ENCODE measurements around the gene IQSEC3.
A peak's percentile ranks its signal among the peaks of the same experiment; 100 is the strongest.
"Not testable (repeated sequence)": the region's sequence is repeated elsewhere in the genome, so short reads cannot be mapped to it uniquely, and the experiment has no call there.

IQSEC3 gene

GRCh38 chr12:206746-207440, 140.3 kb downstream of the IQSEC3 start:
- peak in 3 of 10 donors; percentile 46 to 69 (median 57) for DNase-seq
- intact Hi-C loops (cut with DNase I): no loop called here

GRCh38 chr12:207804-208203, 141.2 kb downstream of the IQSEC3 start:
- DNase-seq: peak in 3 of 10 donors; percentile 36 to 58 (median 52)
- intact Hi-C loops (cut with DNase I): no loop called here

- DNase-seq: peak in 2 of 10 donors; percentile 21 to 30
- intact Hi-C loops (cut with DNase I): no loop called here
Observed at GRCh38 chr12:208813-209212, 142.2 kb downstream of the IQSEC3 start.

- intact Hi-C loops (cut with DNase I): no loop called here
- peak in 2 of 10 donors; percentile 25 to 35 for DNase-seq
Observed at GRCh38 chr12:209246-209645, 142.7 kb downstream of the IQSEC3 start.

- DNase-seq: peak in 3 of 10 donors; percentile 3 to 63 (median 52)
- intact Hi-C loops (cut with DNase I): no loop called here
Observed at GRCh38 chr12:209851-210250, 143.3 kb downstream of the IQSEC3 start.

GRCh38 chr12:210277-211141, 143.9 kb downstream of the IQSEC3 start:
- intact Hi-C loops (cut with DNase I): no loop called here

GRCh38 chr12:211142-211465, 144.5 kb downstream of the IQSEC3 start:
- DNase-seq: peak in 1 of 10 donors; percentile 8
- intact Hi-C loops (cut with DNase I): no loop called here

More at GRCh38 chr12:210277-211141, 143.9 kb downstream of the IQSEC3 start:
- DNase-seq: peak in 3 of 10 donors; percentile 43 to 68 (median 47)

GRCh38 chr12:211639-212414, 145.3 kb downstream of the IQSEC3 start:
- intact Hi-C loops (cut with DNase I): no loop called here
- DNase-seq: peak in 2 of 10 donors; percentile 36 to 39

- intact Hi-C loops (cut with DNase I): no loop called here
- peak in 1 of 10 donors; percentile 24 for DNase-seq
Observed at GRCh38 chr12:212415-212714, 145.8 kb downstream of the IQSEC3 start.

- intact Hi-C loops (cut with DNase I): no loop called here
- peak in 3 of 10 donors; percentile 52 to 55 (median 52) for DNase-seq
Observed at GRCh38 chr12:212715-213526, 146.4 kb downstream of the IQSEC3 start.

- DNase-seq: peak in 2 of 10 donors; percentile 32 to 67
- intact Hi-C loops (cut with DNase I): no loop called here
Observed at GRCh38 chr12:213527-213932, 147.0 kb downstream of the IQSEC3 start.

- DNase-seq: peak in 3 of 10 donors; percentile 58 to 69 (median 65)
- intact Hi-C loops (cut with DNase I): no loop called here
Observed at GRCh38 chr12:214003-214741, 147.6 kb downstream of the IQSEC3 start, which contains the start of gene SLC6A12. Gene SLC6A12 (minus strand): TSS chr12:214157. CDS start chr12:209986, 4,171 bp downstream.

GRCh38 chr12:215116-215515, 148.5 kb downstream of the IQSEC3 start:
- DNase-seq: peak in 2 of 10 donors; percentile 26 to 60
- intact Hi-C loops (cut with DNase I): no loop called here

GRCh38 chr12:217029-217428, 150.5 kb downstream of the IQSEC3 start:
- DNase-seq; intact Hi-C loops (cut with DNase I): not testable (repeated sequence)

- intact Hi-C loops (cut with DNase I): no loop called here
- peak in 2 of 10 donors; percentile 25 to 70 for DNase-seq
Observed at GRCh38 chr12:218221-218620, 151.7 kb downstream of the IQSEC3 start.

GRCh38 chr12:218728-219590, 152.4 kb downstream of the IQSEC3 start:
- intact Hi-C loops (cut with DNase I): no loop called here
- peak in 3 of 10 donors; percentile 44 to 79 (median 79) for DNase-seq

GRCh38 chr12:219891-220352, 153.4 kb downstream of the IQSEC3 start:
- intact Hi-C loops (cut with DNase I): no loop called here
- DNase-seq: peak; percentile 51 to 97 (median 78)

GRCh38 chr12:220491-220890, 153.9 kb downstream of the IQSEC3 start:
- DNase-seq: peak in 2 of 10 donors; percentile 21 to 44
- intact Hi-C loops (cut with DNase I): no loop called here
